HG03064 (cell line): ENCODE data around the gene GRN.

ENCODE experiments used
- ATAC-seq: cut with Tn5 transposase; IDR thresholded peaks from one replicate; pipeline ENCODE4 v1.9.1; 2021; ENCODE audit warnings: low read depth; ENCODE audit not compliant: unreplicated experiment

Gene GRN

DNA sequence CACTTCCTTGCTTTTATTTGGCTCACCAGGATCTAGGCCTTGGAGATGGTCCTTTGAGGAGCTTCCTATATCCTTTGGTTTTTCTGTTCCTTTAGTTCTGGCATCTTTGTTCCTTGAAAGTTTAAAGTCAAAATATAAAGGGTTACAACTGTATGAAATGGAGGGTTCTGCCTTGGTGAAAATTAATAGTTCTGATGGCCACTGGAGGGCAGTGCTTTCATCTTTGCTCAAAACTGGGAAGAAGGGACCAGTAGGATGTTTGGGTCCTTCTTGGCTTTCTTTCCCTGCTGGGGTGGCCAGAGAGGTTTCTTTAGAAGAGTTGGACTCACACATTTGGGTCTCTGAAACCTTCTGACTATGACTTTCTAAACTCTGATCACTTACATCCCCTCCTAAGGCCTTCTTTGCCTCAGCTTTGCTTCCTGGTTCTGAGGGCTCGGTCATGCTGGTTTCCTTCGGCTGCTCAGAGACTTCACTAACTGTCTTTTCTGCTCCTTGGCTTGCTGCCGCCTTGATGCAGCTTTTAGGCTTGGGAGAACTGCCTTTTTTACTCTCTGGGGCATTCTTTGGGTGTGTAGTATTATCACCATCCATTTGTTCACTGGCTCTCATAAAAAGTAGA is 55.2 kb downstream of the GRN start:
- no peak for ATAC-seq
